T-cell (primary cell): ENCODE results near the gene KDELR3. TPM values are rescaled to one million over a fixed set of nuclear protein-coding genes. Genes with fewer than 3 reads are reported as not detected.

ENCODE experiments used
- ATAC-seq, 4 experiments: fragments of 200-7000 bp in 3 of 4; fragments of 150-1000 bp in 1 of 4; cut with Tn5 transposase; replicated peaks in 1 of 4; 1 replicate in 3 of 4; 2 replicates in 1 of 4; pipeline ENCODE4 v1.10.0; 2021; ENCODE audit warnings: moderate library complexity in 3 of 4, mild to moderate bottlenecking in 2 of 4, moderate number of reproducible peaks in 1 of 4
- CTCF ChIA-PET, 2 donors: fragments of 300-600 bp; sonication (Branson Sonifier 250); formaldehyde crosslinking; loops; one replicate each; lab custom pipeline; 2022; ENCODE audit warnings: antibody characterized with exemption in 2 of 2; lab: Charles Lee
- POLR2A ChIA-PET, 2 donors: fragments of 300-600 bp; sonication (Branson Sonifier 250); formaldehyde crosslinking; loops; one replicate each; lab custom pipeline; 2022; ENCODE audit warnings: antibody characterized with exemption in 2 of 2; lab: Charles Lee
- DNase-seq, 35 experiments: peaks; one replicate each; pipeline versions ENCODE4 v3.0.0 to v3.0.0-alpha.2; 2013 to 2023
- H3K27ac ChIP-seq: one replicate; pipeline ENCODE4 v1.5.1; 2013; ENCODE audit warnings: low read length
- H3K27me3 ChIP-seq, 2 experiments: replicated peaks in 1 of 2; 1 replicate in 1 of 2; 2 replicates in 1 of 2; pipeline versions ENCODE4 v1.6.1 to v1.7.0; 2013; ENCODE audit warnings: low read length in 1 of 2, mixed read lengths in 1 of 2; ENCODE audit not compliant: control insufficient read depth in 2 of 2, insufficient read depth in 2 of 2; ENCODE audit errors: extremely low read depth in 1 of 2
- H3K36me3 ChIP-seq, 2 donors: 1 replicate in 1 of 2; 2 replicates in 1 of 2; pipeline versions ENCODE4 v1.6.1 to v1.7.0; 2013; ENCODE audit warnings: low read length in 1 of 2; ENCODE audit not compliant: control insufficient read depth in 2 of 2, insufficient read depth in 1 of 2; ENCODE audit errors: extremely low read depth in 1 of 2
- H3K4me1 ChIP-seq, 2 experiments: 1 replicate in 1 of 2; 2 replicates in 1 of 2; pipeline versions ENCODE4 v1.6.1 to v1.7.0; 2013; ENCODE audit warnings: low read length in 2 of 2, mixed read lengths in 1 of 2; ENCODE audit not compliant: insufficient read depth in 2 of 2, control insufficient read depth in 1 of 2; ENCODE audit errors: extremely low read depth in 1 of 2
- H3K4me3 ChIP-seq, 2 donors: 1 replicate in 1 of 2; 2 replicates in 1 of 2; pipeline versions ENCODE4 v1.5.1 to v1.7.0; 2013; ENCODE audit warnings: mild to moderate bottlenecking in 2 of 2, low read length in 1 of 2, moderate library complexity in 1 of 2; ENCODE audit not compliant: control insufficient read depth in 1 of 2; ENCODE audit errors: extremely low read depth in 1 of 2
- H3K9me3 ChIP-seq: 2 replicates; pipeline ENCODE4 v1.7.0; 2013
- H3K27ac Mint-ChIP-seq, 2 donors: one replicate each; pipeline ENCODE4 v1.8.0; 2020 to 2021; ENCODE audit warnings: mild to moderate bottlenecking in 2 of 2, mixed read lengths in 2 of 2
- H3K27me3 Mint-ChIP-seq, 2 donors: one replicate each; pipeline ENCODE4 v1.8.0; 2021 to 2022; ENCODE audit warnings: mixed read lengths in 2 of 2
- H3K36me3 Mint-ChIP-seq: one replicate; pipeline ENCODE4 v1.8.0; 2021; ENCODE audit warnings: mixed read lengths
- H3K4me1 Mint-ChIP-seq, 3 donors: one replicate each; pipeline ENCODE4 v1.8.0; 2020 to 2022; ENCODE audit warnings: mixed read lengths in 3 of 3, mild to moderate bottlenecking in 1 of 3
- H3K4me3 Mint-ChIP-seq, 3 donors: one replicate each; pipeline ENCODE4 v1.8.0; 2020 to 2022; ENCODE audit warnings: mild to moderate bottlenecking in 3 of 3, mixed read lengths in 3 of 3, moderate library complexity in 3 of 3
- H3K9me3 Mint-ChIP-seq, 3 donors: one replicate each; pipeline ENCODE4 v1.8.0; 2020 to 2022; ENCODE audit warnings: mixed read lengths in 3 of 3
- WGBS: methylation state at CpG from one replicate; pipeline ENCODE4 v1.1.5; 2013; ENCODE audit warnings: missing lambda C conversion rate; ENCODE audit not compliant: insufficient coverage; 5-methylcytosine and 5-hydroxymethylcytosine counted together
- total RNA-seq, 35 experiments: library from RNA in 6 of 35; stranded (reverse) in 6 of 35; fragments of 120-200 nt in 1 of 35; gene quantifications; one replicate each; pipeline versions ENCODE4 v1.2.1 to v1.2.4 and lab custom pipeline; 2013 to 2026

KDELR3 gene
- total RNA-seq, 5 donors from 2014 or later (not counting 1 experiment from before 2014, with no cell fraction given), result 0.20 to 0.29 (median 0.25) TPM; not detected in 2

DNA sequence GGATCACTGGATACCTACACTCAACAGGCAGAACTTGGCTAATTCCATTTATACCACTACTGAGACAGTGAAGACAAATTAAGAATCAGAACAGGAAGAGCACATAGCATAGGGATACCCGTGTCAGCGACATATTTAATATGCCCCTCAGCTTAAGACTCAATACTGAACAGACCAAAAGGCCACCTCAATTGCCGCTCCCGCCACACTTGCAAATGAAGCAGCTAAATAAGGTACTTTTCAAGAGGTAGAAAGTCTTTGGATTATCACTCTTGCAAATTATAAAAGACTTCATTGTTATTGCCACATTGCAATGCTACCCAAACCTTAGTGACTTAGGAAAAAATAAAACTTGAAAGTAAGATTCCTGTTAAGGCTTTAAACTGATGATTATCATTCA lies 35.1 kb downstream of the KDELR3 start:
- H3K27ac Mint-ChIP-seq, result peak overlapping the region; percentile 53 to 81
- H3K27ac ChIP-seq, result peak overlapping the region; percentile 15
- ATAC-seq, result no peak
- no peak for DNase-seq
- peaks cover 7 to 50% of the 10 kb centered on the region in 2 donors for H3K36me3 ChIP-seq
- H3K4me3 ChIP-seq, result peak overlapping the region; percentile 15 to 18
- H3K27me3 Mint-ChIP-seq, result peaks cover 0 to 2% of the 10 kb centered on the region in 2 donors
- H3K9me3 Mint-ChIP-seq, result no peaks in the 10 kb centered on the region
- peaks cover 68 to 83% (median 73%) of the 10 kb centered on the region in 3 donors for H3K4me1 Mint-ChIP-seq
- H3K4me1 ChIP-seq, result peaks cover 24 to 40% of the 10 kb centered on the region in 2 experiments
- POLR2A ChIA-PET, result no interaction called here
- H3K9me3 ChIP-seq, result no peaks in the 10 kb centered on the region
- CTCF ChIA-PET, result interaction anchor here in 1 of 2 donors (0.6 to 0.9 kb wide), 3 partner anchors 10 to 71 kb away, joined by 3 to 6 read pairs (median 4); no protein-coding TSS in a partner anchor
- no CpG with 5 or more reads among the region's 4 CpGs for WGBS
- no peaks in the 10 kb centered on the region for H3K27me3 ChIP-seq
- peak overlapping the region; percentile 91 to 99 (median 99) for H3K4me3 Mint-ChIP-seq
- H3K36me3 Mint-ChIP-seq, result peaks cover 56% of the 10 kb centered on the region

DNA sequence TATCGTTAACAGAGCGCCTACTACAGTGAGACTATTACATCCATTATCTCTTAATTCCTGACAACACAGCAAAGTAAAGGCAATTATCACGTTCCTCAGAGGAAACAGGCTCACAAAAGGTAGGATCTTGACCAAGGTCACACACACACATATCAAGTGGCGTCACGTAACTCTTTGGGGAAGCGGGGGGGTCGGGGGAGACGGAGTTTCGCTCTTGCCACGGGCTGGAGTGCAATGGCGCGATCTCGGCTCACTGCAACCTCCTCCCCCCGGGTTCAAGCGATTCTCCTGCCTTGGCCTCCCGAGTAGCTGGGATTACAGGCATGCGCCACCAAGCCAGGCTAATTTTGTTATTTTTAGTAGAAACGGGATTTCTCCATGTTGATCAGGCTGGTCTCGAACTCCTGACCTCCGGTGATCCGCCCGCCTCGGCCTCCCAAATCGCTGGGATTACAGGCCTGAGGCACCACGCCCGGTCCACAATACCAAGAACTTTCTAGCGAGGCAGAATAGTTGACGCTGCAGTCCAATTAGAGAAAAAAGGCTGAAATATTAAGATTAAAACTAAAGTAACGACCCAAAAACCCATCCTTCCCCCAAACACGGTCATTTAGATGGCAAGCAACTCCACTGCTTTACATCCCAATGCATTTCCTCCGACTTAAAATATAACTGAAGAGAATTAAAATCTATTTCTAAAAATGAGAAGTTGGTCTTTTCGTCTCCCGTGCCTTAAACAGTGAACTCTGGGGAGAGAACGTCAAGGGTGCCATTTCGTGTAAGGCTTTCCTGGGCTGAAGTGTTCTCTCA lies 37.0 kb downstream of the KDELR3 start:
- peak overlapping the region; percentile 95 to 96 for H3K27ac Mint-ChIP-seq
- Histone ChIP-seq H3K27ac (peak overlapping the region; percentile 100), H3K36me3 (peaks cover 0 to 31% of the 10 kb centered on the region in 2 donors), H3K27me3 (no peaks in the 10 kb centered on the region), H3K4me3 (peak overlapping the region; percentile 77 to 83), H3K9me3 (no peaks in the 10 kb centered on the region), H3K4me1 (peaks cover 20 to 29% of the 10 kb centered on the region in 2 experiments)
- POLR2A ChIA-PET, result no interaction called here
- DNase-seq (peak; percentile 18 to 70 (median 46)), ATAC-seq (no peak)
- H3K27me3 Mint-ChIP-seq, result peaks cover 0 to 2% of the 10 kb centered on the region in 2 donors
- 2% methylated on average over 16 of the region's 35 CpGs for WGBS
- H3K4me3 Mint-ChIP-seq, result peak overlapping the region; percentile 91 to 99 (median 99)
- H3K36me3 Mint-ChIP-seq, result peaks cover 41% of the 10 kb centered on the region
- peaks cover 56 to 74% (median 67%) of the 10 kb centered on the region in 3 donors for H3K4me1 Mint-ChIP-seq
- CTCF ChIA-PET, result no interaction called here
- no peaks in the 10 kb centered on the region for H3K9me3 Mint-ChIP-seq

GRCh38 chr22:38505541-38506117 lies 37.7 kb downstream of the KDELR3 start:
- Histone ChIP-seq H3K36me3 (peaks cover 0 to 27% of the 10 kb centered on the region in 2 donors), H3K9me3 (no peaks in the 10 kb centered on the region), H3K27ac (peak overlapping the region; percentile 100), H3K4me1 (peaks cover 20 to 24% of the 10 kb centered on the region in 2 experiments), H3K4me3 (peak overlapping the region; percentile 77 to 83), H3K27me3 (no peaks in the 10 kb centered on the region)
- ATAC-seq, result peak; percentile 32 to 38 (median 36)
- ChIA-PET CTCF (no interaction called here), POLR2A (no interaction called here)
- H3K36me3 Mint-ChIP-seq, result peaks cover 38% of the 10 kb centered on the region
- under 1% methylated on average over 63 of the region's 69 CpGs for WGBS
- peak in 26 of 35 experiments; percentile 10 to 65 (median 49) for DNase-seq
- H3K27me3 Mint-ChIP-seq, result peaks cover 0 to 2% of the 10 kb centered on the region in 2 donors
- no peaks in the 10 kb centered on the region for H3K9me3 Mint-ChIP-seq
- H3K4me3 Mint-ChIP-seq, result peak overlapping the region; percentile 91 to 99 (median 99)
- peak overlapping the region; percentile 100 for H3K27ac Mint-ChIP-seq
- H3K4me1 Mint-ChIP-seq, result peaks cover 53 to 70% (median 63%) of the 10 kb centered on the region in 3 donors

- H3K4me1 Mint-ChIP-seq, result peaks cover 47 to 62% (median 57%) of the 10 kb centered on the region in 3 donors
- H3K9me3 Mint-ChIP-seq, result no peaks in the 10 kb centered on the region
- peak; percentile 85 to 91 (median 85) for ATAC-seq
- WGBS, result under 1% methylated on average over 82 of the region's 83 CpGs
- Histone ChIP-seq H3K36me3 (peaks cover 0 to 22% of the 10 kb centered on the region in 2 donors), H3K27ac (peak within 1 kb of the TSS; percentile 100), H3K27me3 (no peaks in the 10 kb centered on the region), H3K9me3 (no peaks in the 10 kb centered on the region), H3K4me3 (peak within 1 kb of the TSS; percentile 77 to 83), H3K4me1 (peaks cover 19 to 21% of the 10 kb centered on the region in 2 experiments)
- POLR2A ChIA-PET, result interaction anchor here in 1 of 2 donors (0.6 to 0.9 kb wide), 2 partner anchors 8 to 185 kb away, joined by 3 read pairs; no protein-coding TSS in a partner anchor
- H3K36me3 Mint-ChIP-seq, result peaks cover 33% of the 10 kb centered on the region
- H3K27ac Mint-ChIP-seq, result peak within 1 kb of the TSS; percentile 100
- H3K4me3 Mint-ChIP-seq, result peak within 1 kb of the TSS; percentile 91 to 99 (median 99)
- DNase-seq, result peak; percentile 89 to 99 (median 94)
- CTCF ChIA-PET, result interaction anchor here (0.5 to 0.7 kb wide), 2 partner anchors 12 to 314 kb away, joined by 3 to 4 read pairs; no protein-coding TSS in a partner anchor
- H3K27me3 Mint-ChIP-seq, result peaks cover 0 to 2% of the 10 kb centered on the region in 2 donors
Observed at GRCh38 chr22:38506118-38506962, 38.4 kb downstream of the KDELR3 start, which contains the start of gene DDX17. DDX17 (minus strand) TSS chr22:38506311.

- H3K36me3 ChIP-seq, result no peaks in the 10 kb centered on the region
- no peak overlapping the region for H3K27ac ChIP-seq
- ATAC-seq (no peak), DNase-seq (no peak)
- CTCF ChIA-PET, result no interaction called here
- no peaks in the 10 kb centered on the region for H3K9me3 ChIP-seq
- Mint-ChIP-seq H3K27me3 (peaks cover 0 to 2% of the 10 kb centered on the region in 2 donors), H3K36me3 (peaks cover 2% of the 10 kb centered on the region), H3K4me3 (no peak overlapping the region), H3K9me3 (no peaks in the 10 kb centered on the region), H3K27ac (no peak overlapping the region), H3K4me1 (peaks cover 14 to 29% (median 25%) of the 10 kb centered on the region in 3 donors)
- POLR2A ChIA-PET, result interaction anchor here in 1 of 2 donors (0.9 kb wide), 1 partner anchor 12 kb away, joined by 3 read pairs; no protein-coding TSS in a partner anchor
- WGBS, result 100% methylated on average over 2 of the region's 5 CpGs
- H3K4me1 ChIP-seq, result peaks cover 0 to 17% of the 10 kb centered on the region in 2 experiments
- no peaks in the 10 kb centered on the region for H3K27me3 ChIP-seq
- no peak overlapping the region for H3K4me3 ChIP-seq
Observed at GRCh38 chr22:38510416-38510970, 42.6 kb downstream of the KDELR3 start.
